HG02678 (cell line): ENCODE data around the gene PTPRA.
"Not testable (repeated sequence)": the region's sequence is repeated elsewhere in the genome, so short reads cannot be mapped to it uniquely, and the experiment has no call there.

ENCODE experiments used
- ATAC-seq: cut with Tn5 transposase; IDR thresholded peaks from one replicate; pipeline ENCODE4 v1.9.1; 2021; ENCODE audit warnings: mild to moderate bottlenecking, moderate library complexity; ENCODE audit not compliant: unreplicated experiment

PTPRA gene

GRCh38 chr20:2883726-2884637 is 10.7 kb downstream of the PTPRA start:
- no peak for ATAC-seq

GRCh38 chr20:2887715-2888114 is 14.4 kb downstream of the PTPRA start:
- ATAC-seq = no peak

DNA sequence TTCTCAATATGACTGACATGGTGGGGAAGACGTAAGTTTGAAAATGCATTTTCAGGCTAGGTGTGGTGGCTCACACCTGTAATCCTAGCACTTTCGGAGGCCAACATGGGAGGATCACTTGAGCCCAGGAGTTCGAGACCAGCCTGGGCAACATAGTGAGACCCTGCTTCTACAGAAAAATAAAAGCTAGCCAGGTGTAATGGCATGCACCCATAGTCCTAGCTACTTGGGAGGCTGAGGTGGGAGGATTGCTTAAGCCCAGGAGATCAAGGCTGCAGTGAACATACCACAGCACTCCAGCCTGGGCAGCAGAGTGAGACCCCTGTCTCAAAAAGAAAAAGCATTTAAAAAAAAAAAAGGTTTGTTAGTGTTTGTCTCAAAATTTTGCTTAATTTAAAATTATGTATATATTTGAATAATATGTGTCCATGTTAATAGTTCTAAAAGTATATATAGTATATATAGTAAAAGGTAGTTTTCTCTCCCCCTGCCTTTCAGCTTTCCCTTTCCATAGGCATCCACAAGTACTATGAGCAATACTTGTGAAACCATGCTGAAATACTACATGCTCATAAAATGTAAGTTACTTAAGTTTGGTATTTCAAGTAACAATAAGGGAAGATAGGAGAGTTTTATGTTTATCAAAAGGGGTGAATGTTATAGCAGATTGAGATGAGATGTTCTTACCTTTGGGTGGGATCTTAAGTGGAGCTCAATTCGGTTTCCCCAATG is 15.1 kb downstream of the PTPRA start:
- ATAC-seq = no peak

- no peak for ATAC-seq
Observed at GRCh38 chr20:2889209-2889608, 15.9 kb downstream of the PTPRA start.

DNA sequence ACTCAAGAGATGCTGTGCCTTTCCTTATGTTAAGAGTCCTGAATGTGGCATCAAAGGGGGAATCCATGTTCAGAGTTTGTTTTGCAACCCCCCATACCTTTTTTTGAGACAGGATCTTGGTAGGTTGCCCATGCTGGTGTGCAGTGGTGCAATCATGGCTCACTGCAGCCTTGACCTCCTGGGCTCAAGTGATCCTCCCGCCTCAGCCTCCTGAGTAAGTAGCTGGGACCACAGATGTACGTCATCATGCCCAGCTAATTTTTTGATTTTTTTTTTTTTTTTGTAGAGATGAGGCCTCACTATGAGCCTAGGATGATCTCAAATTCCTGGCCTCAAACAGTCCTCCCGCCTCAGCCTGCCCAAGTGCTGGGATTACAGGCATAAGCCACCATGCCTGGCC is 16.5 kb downstream of the PTPRA start:
- no peak for ATAC-seq

- no peak for ATAC-seq
Observed at GRCh38 chr20:2890742-2891141, 17.5 kb downstream of the PTPRA start.

DNA sequence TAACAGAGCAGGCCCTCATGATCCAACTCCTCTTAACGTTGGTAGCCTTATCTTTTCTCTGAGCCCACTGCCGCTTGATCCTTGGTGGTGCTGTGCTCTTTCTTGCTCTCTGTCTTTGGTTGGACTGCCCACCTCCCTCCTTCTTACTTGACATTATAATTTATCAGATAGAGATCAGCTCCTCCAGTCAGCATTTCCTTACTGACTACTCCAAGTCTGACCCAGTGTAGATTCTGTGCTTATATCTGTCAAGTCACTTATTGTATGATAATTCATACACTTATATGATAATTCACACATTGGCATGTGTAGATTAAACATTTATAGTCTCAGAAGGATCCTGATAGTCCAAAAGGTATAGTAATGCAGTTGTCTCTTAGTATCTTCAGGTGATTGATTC is 18.1 kb downstream of the PTPRA start:
- no peak for ATAC-seq

DNA sequence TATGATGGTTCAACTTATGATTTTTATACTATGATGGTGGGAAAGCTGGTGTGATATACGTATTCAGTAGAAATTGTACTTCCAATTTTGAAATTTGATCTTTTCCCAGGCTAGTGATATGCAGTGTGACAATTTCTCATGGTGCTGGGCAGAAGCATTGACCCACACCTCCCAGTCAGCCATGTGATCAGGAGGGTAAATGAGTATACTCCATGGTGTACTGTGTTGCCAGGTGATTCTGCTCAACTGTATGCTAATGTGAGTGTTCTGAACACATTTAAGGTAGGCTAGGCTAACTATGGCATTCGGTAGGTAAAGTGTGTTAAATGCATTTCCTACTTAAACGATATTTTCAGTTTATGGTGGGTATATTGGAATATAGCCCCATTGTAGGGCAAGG is 19.1 kb downstream of the PTPRA start:
- no peak for ATAC-seq

DNA sequence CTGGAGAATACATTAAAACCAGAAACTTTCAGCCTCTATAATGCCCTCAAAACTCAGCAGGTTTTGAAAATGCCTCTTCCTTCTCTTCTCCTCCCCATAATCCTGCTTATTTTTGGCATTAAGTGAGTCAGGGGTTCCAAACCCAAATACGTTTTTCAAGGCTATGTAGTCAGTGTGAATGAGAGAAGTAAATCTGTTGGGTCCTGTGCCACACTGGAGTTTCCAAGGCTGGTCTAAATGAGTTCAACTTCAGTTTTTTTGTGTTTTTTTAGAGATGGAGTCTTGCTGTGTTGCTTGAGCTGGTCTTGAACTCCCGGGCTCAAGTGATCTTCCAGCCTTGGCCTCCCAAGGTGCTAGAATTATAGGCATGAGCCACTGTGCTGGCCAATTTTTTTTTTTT is 20.9 kb downstream of the PTPRA start:
- no peak for ATAC-seq

DNA sequence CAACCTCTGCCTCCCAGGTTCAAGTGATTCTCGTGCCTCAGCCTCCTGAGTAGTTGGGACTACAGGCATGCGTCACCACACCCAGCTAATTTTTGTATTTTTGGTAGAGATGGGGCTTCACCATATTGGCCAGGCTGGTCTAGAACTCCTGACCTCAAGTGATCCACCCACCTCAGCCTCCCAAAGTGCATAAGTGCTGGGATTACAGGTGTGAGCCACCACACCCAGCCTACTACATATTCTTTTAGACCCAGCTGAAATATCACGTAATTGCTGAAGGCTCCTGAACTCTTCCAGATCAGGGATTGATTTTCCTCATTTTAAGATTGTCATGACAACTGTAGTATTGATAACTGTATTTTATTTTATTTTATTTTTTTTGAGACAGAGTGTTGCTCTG is 21.9 kb downstream of the PTPRA start:
- ATAC-seq = not testable (repeated sequence)

GRCh38 chr20:2899243-2899642 is 26.0 kb downstream of the PTPRA start:
- ATAC-seq = no peak

DNA sequence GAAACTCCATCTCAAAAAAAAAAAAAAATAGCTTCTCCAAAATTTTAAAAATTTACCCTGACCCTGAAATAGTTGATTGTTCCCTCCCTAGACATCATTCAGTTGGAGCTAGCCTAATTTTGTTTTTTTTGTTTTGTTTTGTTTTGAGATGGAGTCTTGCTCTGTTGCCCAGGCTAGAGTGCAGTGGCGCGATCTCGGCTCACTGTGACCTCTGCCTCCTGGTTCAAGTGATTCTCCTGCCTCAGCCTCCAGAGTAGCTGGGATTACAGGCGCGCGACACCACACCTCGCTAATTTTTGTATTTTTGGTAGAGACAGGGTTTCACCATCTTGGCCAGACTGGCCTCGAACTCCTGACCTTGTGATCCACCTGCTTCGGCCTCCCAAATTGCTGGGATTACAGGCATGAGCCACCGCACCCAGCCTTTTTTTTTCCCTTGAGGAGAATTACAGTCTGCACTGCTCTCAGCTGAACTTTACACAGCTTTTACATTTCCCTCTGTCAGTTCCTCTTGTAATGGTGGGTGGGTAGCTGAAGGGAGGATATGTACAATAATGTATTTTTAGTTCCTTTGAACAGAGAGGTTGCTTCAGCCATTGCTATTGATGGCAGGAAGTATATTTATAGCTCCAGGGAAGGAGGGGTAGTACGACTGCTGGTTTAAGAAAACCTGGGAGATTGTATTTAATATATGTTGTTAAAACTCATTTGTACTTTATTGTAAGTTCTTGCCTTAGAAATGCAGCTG is 27.7 kb downstream of the PTPRA start:
- ATAC-seq = peak; percentile 54

- ATAC-seq = no peak
Observed at GRCh38 chr20:2902291-2902690, 29.0 kb downstream of the PTPRA start.

DNA sequence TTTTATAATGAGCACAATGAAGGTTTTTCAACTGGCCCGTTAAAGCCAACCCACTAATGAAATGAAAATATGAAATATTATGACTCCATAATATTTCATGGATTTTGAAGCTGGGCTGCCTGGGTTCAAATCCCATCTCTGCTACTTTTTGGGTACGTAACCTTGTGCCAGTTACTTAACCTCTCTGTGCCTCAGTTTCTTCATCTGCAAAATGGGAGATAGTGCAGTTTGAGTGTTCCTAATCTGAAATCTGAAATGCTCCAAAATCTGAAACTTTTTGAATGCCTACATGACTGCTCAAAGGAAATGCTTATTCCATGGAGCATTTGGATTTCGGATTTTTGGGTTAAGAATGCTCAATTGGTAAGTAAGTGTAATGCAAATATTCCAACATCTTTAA is 29.5 kb downstream of the PTPRA start:
- ATAC-seq = no peak

GRCh38 chr20:2903686-2904085 is 30.4 kb downstream of the PTPRA start:
- no peak for ATAC-seq

DNA sequence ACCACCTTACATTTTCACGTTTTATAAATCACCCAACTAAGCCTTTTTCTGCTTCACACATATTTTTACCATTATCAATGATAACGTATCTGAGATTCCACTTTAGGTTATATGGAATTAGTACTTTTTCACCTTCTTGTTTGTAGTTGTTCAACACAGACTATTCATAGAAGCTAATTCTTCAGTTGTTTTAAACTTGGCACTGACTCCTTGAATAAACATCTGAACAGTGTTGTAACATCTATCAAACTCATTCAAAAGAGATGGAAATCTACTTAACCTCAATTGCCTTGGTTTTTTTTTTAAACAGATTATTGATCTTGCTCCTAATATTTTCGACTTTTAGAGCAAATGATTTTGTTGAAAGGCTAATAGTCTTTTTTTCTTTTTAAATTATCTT is 34.2 kb downstream of the PTPRA start:
- ATAC-seq = no peak

- no peak for ATAC-seq
Observed at GRCh38 chr20:2909953-2910352, 36.7 kb downstream of the PTPRA start.

GRCh38 chr20:2911200-2911599 is 37.9 kb downstream of the PTPRA start:
- ATAC-seq = no peak

DNA sequence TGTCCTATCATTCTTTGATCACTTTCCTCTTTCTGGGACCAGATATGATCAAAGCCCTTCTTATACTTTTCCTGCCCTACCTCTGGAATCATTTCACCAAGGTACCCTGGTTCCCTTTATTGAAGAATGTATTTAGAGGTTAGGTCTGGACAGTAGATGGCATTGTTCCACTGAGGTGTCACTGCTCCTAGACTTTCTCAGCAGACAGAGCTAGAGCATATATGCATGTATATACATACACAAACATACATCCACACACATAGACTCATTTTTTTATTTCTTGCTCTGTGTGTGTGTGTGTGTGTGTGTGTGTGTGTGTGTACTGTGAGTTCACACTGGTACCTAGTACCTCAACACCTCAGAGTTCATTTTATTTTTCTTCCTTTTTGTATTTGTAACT is 40.9 kb downstream of the PTPRA start:
- no peak for ATAC-seq

GRCh38 chr20:2917266-2917665 is 44.0 kb downstream of the PTPRA start:
- ATAC-seq = no peak
